Fibroblast of lung (primary cell): Measurements from ENCODE around the gene LCE2D. TPM values are rescaled to one million over a fixed set of nuclear protein-coding genes. Genes with fewer than 3 reads are reported as not detected.
"Not testable (repeated sequence)": the region's sequence is repeated elsewhere in the genome, so short reads cannot be mapped to it uniquely, and the experiment has no call there.

Source experiments
- DNase-seq, 2 donors: peaks; one replicate each; pipeline versions ENCODE4 v3.0.0 to v3.0.0-alpha.2; 2010; ENCODE audit warnings: low read depth in 2 of 2
- H2AFZ ChIP-seq: 2 replicates; pipeline ENCODE4 v1.5.1; 2012; ENCODE audit warnings: low read length, control low read depth, inconsistent platforms
- H3K27ac ChIP-seq: 2 replicates; pipeline ENCODE4 v1.5.1; 2011; ENCODE audit warnings: low read length, control low read depth; ENCODE audit not compliant: insufficient read depth
- H3K27me3 ChIP-seq: 2 replicates; pipeline ENCODE4 v1.5.1; 2011; ENCODE audit warnings: mild to moderate bottlenecking, low read length; ENCODE audit not compliant: control insufficient read depth, insufficient read depth
- H3K36me3 ChIP-seq: 2 replicates; pipeline ENCODE4 v1.5.1; 2011; ENCODE audit warnings: low read length; ENCODE audit not compliant: control insufficient read depth, insufficient read depth
- H3K4me1 ChIP-seq: 2 replicates; pipeline ENCODE4 v1.5.1; 2011; ENCODE audit warnings: low read length; ENCODE audit not compliant: control insufficient read depth, insufficient read depth; ENCODE audit errors: extremely low read depth
- H3K4me2 ChIP-seq: 2 replicates; pipeline ENCODE4 v1.5.1; 2011; ENCODE audit warnings: low read length, control low read depth; ENCODE audit not compliant: insufficient read depth; ENCODE audit errors: extremely low read depth
- H3K4me3 ChIP-seq, 4 experiments: fragments of 200-600 bp in 1 of 4; sonication (generic) in 1 of 4; replicated peaks in 1 of 4; 2 replicates each; pipeline ENCODE4 v1.5.1; 2011 to 2016; ENCODE audit warnings: low read length in 4 of 4, low read depth in 3 of 4, mild to moderate bottlenecking in 3 of 4, control low read depth in 2 of 4, inconsistent platforms in 1 of 4, mixed read lengths in 1 of 4; ENCODE audit not compliant: insufficient read depth in 1 of 4; ENCODE audit errors: control extremely low read depth in 1 of 4
- H3K79me2 ChIP-seq: 2 replicates; pipeline ENCODE4 v1.5.1; 2012; ENCODE audit warnings: mild to moderate bottlenecking, low read length, inconsistent platforms; ENCODE audit not compliant: control insufficient read depth, insufficient read depth
- H3K9ac ChIP-seq: 2 replicates; pipeline ENCODE4 v1.5.1; 2011; ENCODE audit warnings: mild to moderate bottlenecking, low read length, control low read depth; ENCODE audit not compliant: insufficient read depth
- H3K9me3 ChIP-seq: 2 replicates; pipeline ENCODE4 v1.5.1; 2012; ENCODE audit warnings: low read depth, low read length; ENCODE audit not compliant: control insufficient read depth, insufficient read depth
- H4K20me1 ChIP-seq: 2 replicates; pipeline ENCODE4 v1.5.1; 2011; ENCODE audit warnings: low read length; ENCODE audit not compliant: control insufficient read depth, insufficient read depth; ENCODE audit errors: extremely low read depth
- EZH2 ChIP-seq: IDR thresholded peaks from 2 replicates; pipeline ENCODE4 v1.5.1; 2012; ENCODE audit warnings: low read length, control low read depth, mild to moderate bottlenecking; ENCODE audit errors: missing control alignments
- polyA plus RNA-seq, 2 donors: library from polyadenylated mRNA; depleted of rRNA in 1 of 2; stranded (reverse) in 1 of 2; unstranded in 1 of 2; fragments of >200 nt; gene quantifications; 2 replicates each; pipeline ENCODE4 v1.2.1, GENCODE V29; 2011 to 2012; ENCODE audit warnings: missing spikeins in 1 of 2
- total RNA-seq: library from RNA; depleted of rRNA; stranded (reverse); fragments of >200 nt; gene quantifications from 2 replicates; pipeline ENCODE4 v1.2.1, GENCODE V29; 2014
- TF ChIP-seq, protein P1 (sequence below), 2 donors: IDR thresholded peaks in 1 of 2; conservative IDR thresholded peaks in 1 of 2; 1 replicate in 1 of 2; 2 replicates in 1 of 2; pipeline ENCODE4 v1.5.1; 2011 to 2012; ENCODE audit warnings: low read length in 2 of 2, control low read depth in 1 of 2, inconsistent platforms in 1 of 2, low read depth in 1 of 2, mild to moderate bottlenecking in 1 of 2

LCE2D gene
- total and polyA plus RNA-seq, 2 donors (not counting 1 experiment from before 2014, with no cell fraction given) = not detected

GRCh38 chr1:152667648-152668047 lies 4.5 kb downstream of the LCE2D start:
- no peak for DNase-seq
- H3K79me2 ChIP-seq = no peaks in the 10 kb centered on the region
- TF ChIP-seq, protein P1, sequence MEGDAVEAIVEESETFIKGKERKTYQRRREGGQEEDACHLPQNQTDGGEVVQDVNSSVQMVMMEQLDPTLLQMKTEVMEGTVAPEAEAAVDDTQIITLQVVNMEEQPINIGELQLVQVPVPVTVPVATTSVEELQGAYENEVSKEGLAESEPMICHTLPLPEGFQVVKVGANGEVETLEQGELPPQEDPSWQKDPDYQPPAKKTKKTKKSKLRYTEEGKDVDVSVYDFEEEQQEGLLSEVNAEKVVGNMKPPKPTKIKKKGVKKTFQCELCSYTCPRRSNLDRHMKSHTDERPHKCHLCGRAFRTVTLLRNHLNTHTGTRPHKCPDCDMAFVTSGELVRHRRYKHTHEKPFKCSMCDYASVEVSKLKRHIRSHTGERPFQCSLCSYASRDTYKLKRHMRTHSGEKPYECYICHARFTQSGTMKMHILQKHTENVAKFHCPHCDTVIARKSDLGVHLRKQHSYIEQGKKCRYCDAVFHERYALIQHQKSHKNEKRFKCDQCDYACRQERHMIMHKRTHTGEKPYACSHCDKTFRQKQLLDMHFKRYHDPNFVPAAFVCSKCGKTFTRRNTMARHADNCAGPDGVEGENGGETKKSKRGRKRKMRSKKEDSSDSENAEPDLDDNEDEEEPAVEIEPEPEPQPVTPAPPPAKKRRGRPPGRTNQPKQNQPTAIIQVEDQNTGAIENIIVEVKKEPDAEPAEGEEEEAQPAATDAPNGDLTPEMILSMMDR (conservative IDR thresholded peaks at IDR 0.05 in 1 of 2, IDR thresholded peaks at IDR 0.05 in 1 of 2; ENCODE audit: low read depth in 1 of 2, low read length in 2 of 2) = no peak
- no peak for TF ChIP-seq EZH2
- no peak overlapping the region for H3K4me2 ChIP-seq
- H3K4me1 ChIP-seq = no peaks in the 10 kb centered on the region
- H3K27ac ChIP-seq = no peak overlapping the region
- no peaks in the 10 kb centered on the region for H3K27me3 ChIP-seq
- no peaks in the 10 kb centered on the region for H3K36me3 ChIP-seq
- no peaks in the 10 kb centered on the region for H4K20me1 ChIP-seq
- H3K9ac ChIP-seq = no peak overlapping the region
- H2AFZ ChIP-seq = no peak overlapping the region
- H3K9me3 ChIP-seq = no peaks in the 10 kb centered on the region
- H3K4me3 ChIP-seq = no peak overlapping the region

DNA sequence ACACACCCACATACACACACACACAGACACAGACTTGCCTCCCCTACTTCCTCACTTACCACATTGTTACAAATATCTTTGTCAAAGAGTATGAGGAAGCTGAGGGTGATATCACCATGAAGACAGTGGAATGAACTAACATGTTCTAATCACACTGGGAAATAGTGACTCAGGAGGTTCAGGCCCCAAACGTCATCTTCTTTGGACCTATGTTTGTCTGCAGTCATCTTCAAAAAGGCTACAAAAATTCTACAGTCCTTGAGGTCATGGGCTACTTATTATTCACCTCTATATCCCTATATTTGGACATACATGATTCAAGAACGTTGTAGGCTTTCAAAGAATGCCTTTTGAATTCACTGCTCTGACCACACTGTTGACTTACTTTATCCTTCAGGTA lies 9.8 kb downstream of the LCE2D start:
- Histone ChIP-seq H3K4me3 (no peak overlapping the region), H3K79me2 (no peaks in the 10 kb centered on the region), H3K36me3 (no peaks in the 10 kb centered on the region), H4K20me1 (no peaks in the 10 kb centered on the region), H3K4me2 (no peak overlapping the region), H3K27ac (no peak overlapping the region), H3K4me1 (no peaks in the 10 kb centered on the region), H3K27me3 (no peaks in the 10 kb centered on the region), H2AFZ (no peak overlapping the region), H3K9ac (no peak overlapping the region), H3K9me3 (no peaks in the 10 kb centered on the region)
- DNase-seq = no peak
- TF ChIP-seq EZH2 = no peak
- TF ChIP-seq, protein P1 (conservative IDR thresholded peaks at IDR 0.05 in 1 of 2, IDR thresholded peaks at IDR 0.05 in 1 of 2; ENCODE audit: low read depth in 1 of 2, low read length in 2 of 2) = no peak

DNA sequence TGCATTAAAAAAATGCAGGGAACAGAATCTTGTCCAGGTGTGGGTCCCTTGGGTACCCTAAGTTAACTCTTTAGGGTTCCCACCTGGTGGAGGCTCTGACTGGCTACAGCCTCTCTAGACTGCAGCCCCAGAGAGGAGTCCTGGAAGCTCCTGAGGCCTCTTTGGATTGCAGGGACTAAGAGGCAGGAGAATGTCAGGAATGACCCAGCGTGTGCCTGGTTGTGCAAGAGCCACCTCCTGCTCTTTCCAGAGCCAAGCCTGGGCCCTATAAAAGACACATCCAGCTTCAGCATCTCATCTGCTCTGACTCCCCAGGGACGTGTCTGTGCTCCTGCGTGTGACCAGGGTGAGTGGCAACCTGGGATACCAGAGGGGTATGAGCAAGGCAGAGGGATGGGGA lies 11.8 kb downstream of the LCE2D start, which contains the start of gene LCE2C:
Gene LCE2C (plus strand): TSS at position 297 of the 400 bp plus-strand sequence. CDS start 737 bp downstream, outside the sequence.
- not testable (repeated sequence) for H3K79me2 ChIP-seq, H3K4me2 ChIP-seq, H2AFZ ChIP-seq, H3K9ac ChIP-seq, H3K4me3 ChIP-seq, H3K27ac ChIP-seq, H3K27me3 ChIP-seq, H3K36me3 ChIP-seq, H3K9me3 ChIP-seq, H3K4me1 ChIP-seq, H4K20me1 ChIP-seq, DNase-seq
